Neural progenitor cell (in vitro differentiated cells): ENCODE data around the gene CHEK2.

Experiments
- EZH2 ChIP-seq: fragments of 200-600 bp; sonication (generic); IDR thresholded peaks from 2 replicates; pipeline ENCODE4 v1.6.1; 2017; ENCODE audit warnings: antibody characterized with exemption, mild to moderate bottlenecking, moderate library complexity
- EZH2phosphoT487 ChIP-seq: fragments of 200-600 bp; sonication (generic); IDR thresholded peaks from 2 replicates; pipeline ENCODE4 v1.6.1; 2017; ENCODE audit warnings: antibody characterized with exemption
- TF ChIP-seq, protein P1 (sequence below): fragments of 200-600 bp; sonication (generic); IDR thresholded peaks from 2 replicates; pipeline ENCODE4 v1.5.1; 2017; ENCODE audit warnings: antibody characterized with exemption, mild to moderate bottlenecking

DNA sequence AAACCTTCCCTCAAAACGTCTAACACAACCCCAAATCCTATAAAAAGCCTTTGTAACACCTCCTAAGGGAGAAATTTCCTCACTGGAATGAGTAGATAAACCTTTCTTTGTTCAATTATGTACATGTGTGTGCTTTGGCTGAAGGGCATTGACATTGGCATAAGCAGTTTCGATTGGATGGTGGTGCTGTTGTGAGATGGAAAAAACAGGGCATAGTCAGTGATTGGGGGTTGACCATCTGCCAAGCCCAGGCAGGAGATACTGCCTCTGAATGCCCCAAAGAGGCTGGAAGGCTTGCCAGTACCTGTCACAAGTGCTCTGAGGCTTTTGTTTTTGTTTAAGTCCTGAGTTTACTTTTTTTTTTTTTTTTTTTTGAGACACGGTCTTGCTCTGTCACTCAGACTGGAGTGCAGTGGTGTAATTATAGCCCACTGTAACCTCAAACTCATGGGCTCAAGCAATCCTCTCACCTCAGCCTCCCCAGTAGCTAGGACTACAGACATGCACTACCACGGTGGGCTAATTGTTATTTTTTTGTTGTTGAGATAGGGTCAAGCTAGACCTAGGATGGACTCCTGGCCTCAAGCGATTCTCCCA, 29.7 kb upstream of the CHEK2 start:
- TF ChIP-seq EZH2phosphoT487 (no peak), EZH2 (no peak)
- TF ChIP-seq, protein P1, sequence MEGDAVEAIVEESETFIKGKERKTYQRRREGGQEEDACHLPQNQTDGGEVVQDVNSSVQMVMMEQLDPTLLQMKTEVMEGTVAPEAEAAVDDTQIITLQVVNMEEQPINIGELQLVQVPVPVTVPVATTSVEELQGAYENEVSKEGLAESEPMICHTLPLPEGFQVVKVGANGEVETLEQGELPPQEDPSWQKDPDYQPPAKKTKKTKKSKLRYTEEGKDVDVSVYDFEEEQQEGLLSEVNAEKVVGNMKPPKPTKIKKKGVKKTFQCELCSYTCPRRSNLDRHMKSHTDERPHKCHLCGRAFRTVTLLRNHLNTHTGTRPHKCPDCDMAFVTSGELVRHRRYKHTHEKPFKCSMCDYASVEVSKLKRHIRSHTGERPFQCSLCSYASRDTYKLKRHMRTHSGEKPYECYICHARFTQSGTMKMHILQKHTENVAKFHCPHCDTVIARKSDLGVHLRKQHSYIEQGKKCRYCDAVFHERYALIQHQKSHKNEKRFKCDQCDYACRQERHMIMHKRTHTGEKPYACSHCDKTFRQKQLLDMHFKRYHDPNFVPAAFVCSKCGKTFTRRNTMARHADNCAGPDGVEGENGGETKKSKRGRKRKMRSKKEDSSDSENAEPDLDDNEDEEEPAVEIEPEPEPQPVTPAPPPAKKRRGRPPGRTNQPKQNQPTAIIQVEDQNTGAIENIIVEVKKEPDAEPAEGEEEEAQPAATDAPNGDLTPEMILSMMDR, result no peak
